ENCODE data around the gene STARD9.

GRCh38 chr15:42736793-42737528 lies 161.6 kb downstream of the STARD9 start, which contains the start of gene CDAN1:
- TF ChIP-seq ARHGAP35 (IDR thresholded peaks at IDR 0.05; ENCODE audit: partially characterized antibody) (no peak), SMC3 (conservative IDR thresholded peaks at IDR 0.05; ENCODE audit: insufficient read depth, low read depth, low read length) (peak; percentile 3; the same call in 1 of the 2 replicates), ZBTB26 (CRISPR knock-in tag; IDR thresholded peaks at IDR 0.05) (no peak), SP1 (CRISPR knock-in tag; IDR thresholded peaks at IDR 0.05) (no peak), MEIS2 (IDR thresholded peaks at IDR 0.05; ENCODE audit: partially characterized antibody) (peak; percentile 63), ZNF740 (CRISPR knock-in tag; IDR thresholded peaks at IDR 0.05) (no peak), ZNF740 (tag; IDR thresholded peaks at IDR 0.05) (no peak)
